H1 (cell line): ENCODE data around the gene NIPAL3.

Experiments used
- CEBPB ChIP-seq: IDR thresholded peaks from 2 replicates; pipeline ENCODE4 v1.6.1; 2012; ENCODE audit warnings: low read depth, low read length
- CREB1 ChIP-seq: IDR thresholded peaks from 2 replicates; pipeline ENCODE4 v1.6.1; 2012; ENCODE audit warnings: inconsistent platforms
- EP300 ChIP-seq, 2 experiments: IDR thresholded peaks; 1 replicate in 1 of 2; 2 replicates in 1 of 2; pipeline ENCODE4 v1.6.1; 2011 to 2012; ENCODE audit warnings: low read depth in 2 of 2, low read length in 2 of 2, mild to moderate bottlenecking in 2 of 2, borderline replicate concordance in 1 of 2, inconsistent platforms in 1 of 2, moderate library complexity in 1 of 2
- GTF2F1 ChIP-seq: IDR thresholded peaks from 2 replicates; pipeline ENCODE4 v1.6.1; 2012; ENCODE audit warnings: low read depth, low read length, improper control_type of control experiment, borderline replicate concordance
- POLR2A ChIP-seq, 2 experiments: IDR thresholded peaks; 1 replicate in 1 of 2; 2 replicates in 1 of 2; pipeline ENCODE4 v1.6.1; 2011; ENCODE audit warnings: low read depth in 2 of 2, low read length in 2 of 2, mild to moderate bottlenecking in 2 of 2; ENCODE audit errors: control extremely low read depth in 1 of 2
- POLR2AphosphoS5 ChIP-seq: IDR thresholded peaks from 2 replicates; pipeline ENCODE4 v1.6.1; 2011; ENCODE audit warnings: low read depth, low read length
- SIN3A ChIP-seq, 2 experiments: IDR thresholded peaks in 1 of 2; conservative IDR thresholded peaks in 1 of 2; 2 replicates each; pipeline ENCODE4 v1.6.1; 2011 to 2012; ENCODE audit warnings: low read length in 2 of 2, improper control_type of control experiment in 1 of 2, low read depth in 1 of 2, mild to moderate bottlenecking in 1 of 2
- SP1 ChIP-seq: IDR thresholded peaks from 2 replicates; pipeline ENCODE4 v1.6.1; 2011; ENCODE audit warnings: low read depth, low read length
- SP4 ChIP-seq: IDR thresholded peaks from 2 replicates; pipeline ENCODE4 v1.6.1; 2012; ENCODE audit warnings: low read length, inconsistent platforms
- TF ChIP-seq, protein P1 (sequence below), 3 experiments: IDR thresholded peaks; 1 replicate in 2 of 3; 2 replicates in 1 of 3; pipeline versions ENCODE4 v1.5.1 to v1.6.1; 2011; ENCODE audit warnings: low read length in 3 of 3, mild to moderate bottlenecking in 3 of 3, inconsistent platforms in 2 of 3, low read depth in 1 of 3, moderate library complexity in 1 of 3; ENCODE audit not compliant: insufficient read depth in 1 of 3; ENCODE audit errors: control extremely low read depth in 1 of 3
- TF ChIP-seq, protein P2 (sequence below): IDR thresholded peaks from 2 replicates; pipeline ENCODE4 v1.6.1; 2011; ENCODE audit warnings: low read length, improper control_type of control experiment
- TF ChIP-seq, protein P3 (sequence below): IDR thresholded peaks from 2 replicates; pipeline ENCODE4 v1.6.1; 2012; ENCODE audit warnings: low read length, inconsistent platforms
- TF ChIP-seq, protein P4 (sequence below): IDR thresholded peaks from 2 replicates; pipeline ENCODE4 v1.6.1; 2012; ENCODE audit warnings: inconsistent platforms

DNA sequence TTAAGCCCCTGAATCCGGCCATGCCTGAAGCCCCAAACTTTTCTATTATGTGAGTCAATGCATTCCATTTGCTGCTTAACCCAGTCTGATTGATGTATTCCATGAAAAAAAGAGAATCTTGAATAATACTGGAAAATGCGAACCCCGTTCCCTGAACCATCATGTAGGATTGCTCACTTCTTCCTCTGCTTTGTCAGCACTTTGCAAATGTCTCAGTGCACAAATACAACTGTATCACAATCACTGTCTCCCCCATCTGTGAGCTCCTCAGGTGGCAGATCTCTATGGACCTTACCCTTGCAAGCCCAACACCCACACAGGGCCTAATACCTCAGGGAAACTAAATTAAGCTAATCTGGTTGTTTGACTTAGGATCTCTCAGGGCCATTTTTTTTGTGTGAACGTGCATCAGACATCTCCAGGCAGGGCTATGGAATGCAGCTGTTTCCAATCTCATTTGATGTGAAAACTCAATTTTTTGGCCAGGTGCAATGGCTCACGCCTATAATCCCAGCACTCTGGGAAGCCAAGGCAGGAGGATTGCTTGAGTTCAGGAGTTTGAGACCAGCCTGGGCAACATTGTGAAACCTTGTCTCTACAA is 84.9 kb downstream of the NIPAL3 start:
- TF ChIP-seq SP4 (no peak), POLR2AphosphoS5 (no peak), EP300 (IDR thresholded peaks at IDR 0.05; ENCODE audit: borderline replicate concordance in 1 of 2, low read depth in 2 of 2, low read length in 2 of 2) (no peak), SIN3A (conservative IDR thresholded peaks at IDR 0.05 in 1 of 2, IDR thresholded peaks at IDR 0.05 in 1 of 2; ENCODE audit: low read depth in 1 of 2, low read length in 2 of 2) (no peak), CREB1 (no peak), GTF2F1 (no peak), POLR2A (IDR thresholded peaks at IDR 0.05; ENCODE audit: control extremely low read depth in 1 of 2, low read depth in 2 of 2, low read length in 2 of 2) (no peak), SP1 (no peak), CEBPB (no peak)
- TF ChIP-seq, protein P1, sequence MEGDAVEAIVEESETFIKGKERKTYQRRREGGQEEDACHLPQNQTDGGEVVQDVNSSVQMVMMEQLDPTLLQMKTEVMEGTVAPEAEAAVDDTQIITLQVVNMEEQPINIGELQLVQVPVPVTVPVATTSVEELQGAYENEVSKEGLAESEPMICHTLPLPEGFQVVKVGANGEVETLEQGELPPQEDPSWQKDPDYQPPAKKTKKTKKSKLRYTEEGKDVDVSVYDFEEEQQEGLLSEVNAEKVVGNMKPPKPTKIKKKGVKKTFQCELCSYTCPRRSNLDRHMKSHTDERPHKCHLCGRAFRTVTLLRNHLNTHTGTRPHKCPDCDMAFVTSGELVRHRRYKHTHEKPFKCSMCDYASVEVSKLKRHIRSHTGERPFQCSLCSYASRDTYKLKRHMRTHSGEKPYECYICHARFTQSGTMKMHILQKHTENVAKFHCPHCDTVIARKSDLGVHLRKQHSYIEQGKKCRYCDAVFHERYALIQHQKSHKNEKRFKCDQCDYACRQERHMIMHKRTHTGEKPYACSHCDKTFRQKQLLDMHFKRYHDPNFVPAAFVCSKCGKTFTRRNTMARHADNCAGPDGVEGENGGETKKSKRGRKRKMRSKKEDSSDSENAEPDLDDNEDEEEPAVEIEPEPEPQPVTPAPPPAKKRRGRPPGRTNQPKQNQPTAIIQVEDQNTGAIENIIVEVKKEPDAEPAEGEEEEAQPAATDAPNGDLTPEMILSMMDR (IDR thresholded peaks at IDR 0.05; ENCODE audit: control extremely low read depth in 1 of 3, insufficient read depth in 1 of 3, low read depth in 1 of 3, low read length in 3 of 3) = no peak
- TF ChIP-seq, protein P2, sequence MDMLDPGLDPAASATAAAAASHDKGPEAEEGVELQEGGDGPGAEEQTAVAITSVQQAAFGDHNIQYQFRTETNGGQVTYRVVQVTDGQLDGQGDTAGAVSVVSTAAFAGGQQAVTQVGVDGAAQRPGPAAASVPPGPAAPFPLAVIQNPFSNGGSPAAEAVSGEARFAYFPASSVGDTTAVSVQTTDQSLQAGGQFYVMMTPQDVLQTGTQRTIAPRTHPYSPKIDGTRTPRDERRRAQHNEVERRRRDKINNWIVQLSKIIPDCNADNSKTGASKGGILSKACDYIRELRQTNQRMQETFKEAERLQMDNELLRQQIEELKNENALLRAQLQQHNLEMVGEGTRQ = no peak
- TF ChIP-seq, protein P3, sequence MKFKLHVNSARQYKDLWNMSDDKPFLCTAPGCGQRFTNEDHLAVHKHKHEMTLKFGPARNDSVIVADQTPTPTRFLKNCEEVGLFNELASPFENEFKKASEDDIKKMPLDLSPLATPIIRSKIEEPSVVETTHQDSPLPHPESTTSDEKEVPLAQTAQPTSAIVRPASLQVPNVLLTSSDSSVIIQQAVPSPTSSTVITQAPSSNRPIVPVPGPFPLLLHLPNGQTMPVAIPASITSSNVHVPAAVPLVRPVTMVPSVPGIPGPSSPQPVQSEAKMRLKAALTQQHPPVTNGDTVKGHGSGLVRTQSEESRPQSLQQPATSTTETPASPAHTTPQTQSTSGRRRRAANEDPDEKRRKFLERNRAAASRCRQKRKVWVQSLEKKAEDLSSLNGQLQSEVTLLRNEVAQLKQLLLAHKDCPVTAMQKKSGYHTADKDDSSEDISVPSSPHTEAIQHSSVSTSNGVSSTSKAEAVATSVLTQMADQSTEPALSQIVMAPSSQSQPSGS = no peak
- TF ChIP-seq, protein P4, sequence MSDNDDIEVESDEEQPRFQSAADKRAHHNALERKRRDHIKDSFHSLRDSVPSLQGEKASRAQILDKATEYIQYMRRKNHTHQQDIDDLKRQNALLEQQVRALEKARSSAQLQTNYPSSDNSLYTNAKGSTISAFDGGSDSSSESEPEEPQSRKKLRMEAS = no peak
